ENCODE measurements around the gene PLPPR2.

DNA sequence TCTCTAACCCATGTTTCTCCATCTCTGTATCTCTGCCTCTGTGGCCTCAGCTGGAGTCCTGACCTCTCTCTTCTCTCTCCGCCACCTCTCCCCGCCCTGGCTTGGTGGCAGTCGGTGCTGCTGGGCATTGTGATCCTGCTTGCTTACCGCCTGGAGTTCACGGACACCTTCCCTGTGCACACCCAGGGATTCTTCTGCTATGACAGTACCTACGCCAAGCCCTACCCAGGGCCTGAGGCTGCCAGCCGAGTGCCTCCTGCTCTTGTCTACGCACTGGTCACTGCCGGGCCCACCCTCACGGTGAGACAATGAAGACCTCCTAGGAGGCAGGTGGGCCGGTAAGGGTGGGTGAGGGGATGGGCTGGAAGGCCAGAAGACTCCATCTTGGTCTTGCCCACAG, 4.2 kb downstream of the PLPPR2 start:
- TF ChIP-seq, protein P1, sequence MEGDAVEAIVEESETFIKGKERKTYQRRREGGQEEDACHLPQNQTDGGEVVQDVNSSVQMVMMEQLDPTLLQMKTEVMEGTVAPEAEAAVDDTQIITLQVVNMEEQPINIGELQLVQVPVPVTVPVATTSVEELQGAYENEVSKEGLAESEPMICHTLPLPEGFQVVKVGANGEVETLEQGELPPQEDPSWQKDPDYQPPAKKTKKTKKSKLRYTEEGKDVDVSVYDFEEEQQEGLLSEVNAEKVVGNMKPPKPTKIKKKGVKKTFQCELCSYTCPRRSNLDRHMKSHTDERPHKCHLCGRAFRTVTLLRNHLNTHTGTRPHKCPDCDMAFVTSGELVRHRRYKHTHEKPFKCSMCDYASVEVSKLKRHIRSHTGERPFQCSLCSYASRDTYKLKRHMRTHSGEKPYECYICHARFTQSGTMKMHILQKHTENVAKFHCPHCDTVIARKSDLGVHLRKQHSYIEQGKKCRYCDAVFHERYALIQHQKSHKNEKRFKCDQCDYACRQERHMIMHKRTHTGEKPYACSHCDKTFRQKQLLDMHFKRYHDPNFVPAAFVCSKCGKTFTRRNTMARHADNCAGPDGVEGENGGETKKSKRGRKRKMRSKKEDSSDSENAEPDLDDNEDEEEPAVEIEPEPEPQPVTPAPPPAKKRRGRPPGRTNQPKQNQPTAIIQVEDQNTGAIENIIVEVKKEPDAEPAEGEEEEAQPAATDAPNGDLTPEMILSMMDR (IDR thresholded peaks at IDR 0.05), result no peak
- TF ChIP-seq POLR2A (IDR thresholded peaks at IDR 0.05), result no peak
